Measurements from ENCODE around the gene TPCN1. TPM values are rescaled to one million over a fixed set of nuclear protein-coding genes. Genes with fewer than 3 reads are reported as not detected.
A peak's percentile ranks its signal among the peaks of the same experiment; 100 is the strongest.

Gene TPCN1
- total and polyA plus RNA-seq, 2 of the 13 experiments (the other 11 are each of a cell fraction or from before 2014, with no cell fraction given), result 8.0 to 26.8 TPM

DNA sequence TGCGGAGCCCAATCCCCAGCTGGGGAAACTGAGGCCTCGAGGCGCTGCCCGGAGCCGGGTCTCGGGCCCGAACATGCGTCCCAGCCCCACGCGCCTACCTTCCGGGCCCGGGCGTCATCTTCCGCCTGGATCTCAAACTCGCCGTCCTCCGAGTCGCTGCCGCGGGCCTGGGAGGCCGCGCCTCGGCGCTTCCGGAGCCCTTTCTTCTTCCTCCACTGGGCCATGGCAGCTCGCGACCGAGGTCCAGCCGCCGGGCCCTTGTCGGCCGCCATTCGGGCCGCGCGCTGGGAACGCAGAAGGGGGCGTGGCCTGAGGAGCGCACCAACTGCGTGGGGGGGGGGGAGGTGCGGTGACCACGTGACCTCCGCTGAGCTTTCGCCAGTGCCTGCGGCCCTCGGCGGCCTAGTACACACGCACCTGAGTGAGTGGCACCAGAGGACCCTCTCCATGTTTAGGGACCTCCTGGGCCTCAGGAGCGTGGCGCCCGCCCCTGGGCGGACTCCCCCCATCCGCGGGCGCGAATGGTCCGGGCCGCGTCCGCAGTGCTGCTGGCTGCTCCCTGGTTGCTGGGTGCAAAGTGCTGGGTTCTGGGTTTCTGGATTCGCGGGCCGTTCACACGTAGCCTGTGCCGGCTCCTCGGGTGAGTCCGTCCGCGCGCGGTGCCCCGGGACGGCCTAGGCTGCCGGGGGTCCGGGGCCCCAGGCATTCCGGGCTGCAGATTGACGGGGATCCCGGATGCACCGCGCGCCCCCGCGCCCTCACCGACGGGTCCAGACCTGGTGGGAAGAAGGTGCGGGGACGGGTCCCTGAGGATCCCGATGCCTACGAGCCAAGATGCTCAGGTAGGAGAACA, 35.9 kb upstream of the TPCN1 start, which contains the start of the genes DDX54 and RITA1 (continued):
- TF ChIP-seq ZNF510 (CRISPR knock-in tag; IDR thresholded peaks at IDR 0.05; ENCODE audit: low read depth), result 0 out of 2 replicates have a peak, but pooled peaks have one; percentile 40
- TF ChIP-seq, protein P1, sequence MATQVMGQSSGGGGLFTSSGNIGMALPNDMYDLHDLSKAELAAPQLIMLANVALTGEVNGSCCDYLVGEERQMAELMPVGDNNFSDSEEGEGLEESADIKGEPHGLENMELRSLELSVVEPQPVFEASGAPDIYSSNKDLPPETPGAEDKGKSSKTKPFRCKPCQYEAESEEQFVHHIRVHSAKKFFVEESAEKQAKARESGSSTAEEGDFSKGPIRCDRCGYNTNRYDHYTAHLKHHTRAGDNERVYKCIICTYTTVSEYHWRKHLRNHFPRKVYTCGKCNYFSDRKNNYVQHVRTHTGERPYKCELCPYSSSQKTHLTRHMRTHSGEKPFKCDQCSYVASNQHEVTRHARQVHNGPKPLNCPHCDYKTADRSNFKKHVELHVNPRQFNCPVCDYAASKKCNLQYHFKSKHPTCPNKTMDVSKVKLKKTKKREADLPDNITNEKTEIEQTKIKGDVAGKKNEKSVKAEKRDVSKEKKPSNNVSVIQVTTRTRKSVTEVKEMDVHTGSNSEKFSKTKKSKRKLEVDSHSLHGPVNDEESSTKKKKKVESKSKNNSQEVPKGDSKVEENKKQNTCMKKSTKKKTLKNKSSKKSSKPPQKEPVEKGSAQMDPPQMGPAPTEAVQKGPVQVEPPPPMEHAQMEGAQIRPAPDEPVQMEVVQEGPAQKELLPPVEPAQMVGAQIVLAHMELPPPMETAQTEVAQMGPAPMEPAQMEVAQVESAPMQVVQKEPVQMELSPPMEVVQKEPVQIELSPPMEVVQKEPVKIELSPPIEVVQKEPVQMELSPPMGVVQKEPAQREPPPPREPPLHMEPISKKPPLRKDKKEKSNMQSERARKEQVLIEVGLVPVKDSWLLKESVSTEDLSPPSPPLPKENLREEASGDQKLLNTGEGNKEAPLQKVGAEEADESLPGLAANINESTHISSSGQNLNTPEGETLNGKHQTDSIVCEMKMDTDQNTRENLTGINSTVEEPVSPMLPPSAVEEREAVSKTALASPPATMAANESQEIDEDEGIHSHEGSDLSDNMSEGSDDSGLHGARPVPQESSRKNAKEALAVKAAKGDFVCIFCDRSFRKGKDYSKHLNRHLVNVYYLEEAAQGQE (IDR thresholded peaks at IDR 0.05; ENCODE audit: borderline replicate concordance in 1 of 2, low read depth in 1 of 2, low read length in 2 of 2), result no peak; a peak in 1 of 4 replicates
- peak; percentile 74 for TF ChIP-seq KDM5B (CRISPR knock-in tag; IDR thresholded peaks at IDR 0.05; ENCODE audit: borderline replicate concordance)
- TF ChIP-seq MIER2 (CRISPR knock-in tag; IDR thresholded peaks at IDR 0.05), result no peak
- TF ChIP-seq MED1 (CRISPR knock-in tag; IDR thresholded peaks at IDR 0.05), result no peak; the same call in 1 of the 2 replicates
- TF ChIP-seq, protein P2, sequence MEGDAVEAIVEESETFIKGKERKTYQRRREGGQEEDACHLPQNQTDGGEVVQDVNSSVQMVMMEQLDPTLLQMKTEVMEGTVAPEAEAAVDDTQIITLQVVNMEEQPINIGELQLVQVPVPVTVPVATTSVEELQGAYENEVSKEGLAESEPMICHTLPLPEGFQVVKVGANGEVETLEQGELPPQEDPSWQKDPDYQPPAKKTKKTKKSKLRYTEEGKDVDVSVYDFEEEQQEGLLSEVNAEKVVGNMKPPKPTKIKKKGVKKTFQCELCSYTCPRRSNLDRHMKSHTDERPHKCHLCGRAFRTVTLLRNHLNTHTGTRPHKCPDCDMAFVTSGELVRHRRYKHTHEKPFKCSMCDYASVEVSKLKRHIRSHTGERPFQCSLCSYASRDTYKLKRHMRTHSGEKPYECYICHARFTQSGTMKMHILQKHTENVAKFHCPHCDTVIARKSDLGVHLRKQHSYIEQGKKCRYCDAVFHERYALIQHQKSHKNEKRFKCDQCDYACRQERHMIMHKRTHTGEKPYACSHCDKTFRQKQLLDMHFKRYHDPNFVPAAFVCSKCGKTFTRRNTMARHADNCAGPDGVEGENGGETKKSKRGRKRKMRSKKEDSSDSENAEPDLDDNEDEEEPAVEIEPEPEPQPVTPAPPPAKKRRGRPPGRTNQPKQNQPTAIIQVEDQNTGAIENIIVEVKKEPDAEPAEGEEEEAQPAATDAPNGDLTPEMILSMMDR (CRISPR knock-in tag; IDR thresholded peaks at IDR 0.05), result peak; percentile 19; the same call in 1 of the 2 replicates
- TF ChIP-seq BRCA1 (CRISPR knock-in tag; IDR thresholded peaks at IDR 0.05), result no peak
- TF ChIP-seq, protein P3, sequence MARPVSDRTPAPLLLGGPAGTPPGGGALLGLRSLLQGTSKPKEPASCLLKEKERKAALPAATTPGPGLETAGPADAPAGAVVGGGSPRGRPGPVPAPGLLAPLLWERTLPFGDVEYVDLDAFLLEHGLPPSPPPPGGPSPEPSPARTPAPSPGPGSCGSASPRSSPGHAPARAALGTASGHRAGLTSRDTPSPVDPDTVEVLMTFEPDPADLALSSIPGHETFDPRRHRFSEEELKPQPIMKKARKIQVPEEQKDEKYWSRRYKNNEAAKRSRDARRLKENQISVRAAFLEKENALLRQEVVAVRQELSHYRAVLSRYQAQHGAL (CRISPR knock-in tag; IDR thresholded peaks at IDR 0.05; ENCODE audit: not compliant biosample characterization), result no peak
- TF ChIP-seq SYNCRIP (IDR thresholded peaks at IDR 0.05; ENCODE audit: insufficient read depth, low read depth, low read length), result no peak
- TF ChIP-seq KLF15 (CRISPR knock-in tag; IDR thresholded peaks at IDR 0.05; ENCODE audit: borderline replicate concordance), result peak; percentile 79; the same call in 1 of the 2 replicates
- TF ChIP-seq YEATS4 (CRISPR knock-in tag; IDR thresholded peaks at IDR 0.05; ENCODE audit: borderline replicate concordance), result peak; percentile 95
- no peak for TF ChIP-seq LCORL (IDR thresholded peaks at IDR 0.05)
- peak; percentile 44; the same call in 1 of the 2 replicates for TF ChIP-seq LCORL (CRISPR knock-in tag; IDR thresholded peaks at IDR 0.05)
- TF ChIP-seq, protein P4, sequence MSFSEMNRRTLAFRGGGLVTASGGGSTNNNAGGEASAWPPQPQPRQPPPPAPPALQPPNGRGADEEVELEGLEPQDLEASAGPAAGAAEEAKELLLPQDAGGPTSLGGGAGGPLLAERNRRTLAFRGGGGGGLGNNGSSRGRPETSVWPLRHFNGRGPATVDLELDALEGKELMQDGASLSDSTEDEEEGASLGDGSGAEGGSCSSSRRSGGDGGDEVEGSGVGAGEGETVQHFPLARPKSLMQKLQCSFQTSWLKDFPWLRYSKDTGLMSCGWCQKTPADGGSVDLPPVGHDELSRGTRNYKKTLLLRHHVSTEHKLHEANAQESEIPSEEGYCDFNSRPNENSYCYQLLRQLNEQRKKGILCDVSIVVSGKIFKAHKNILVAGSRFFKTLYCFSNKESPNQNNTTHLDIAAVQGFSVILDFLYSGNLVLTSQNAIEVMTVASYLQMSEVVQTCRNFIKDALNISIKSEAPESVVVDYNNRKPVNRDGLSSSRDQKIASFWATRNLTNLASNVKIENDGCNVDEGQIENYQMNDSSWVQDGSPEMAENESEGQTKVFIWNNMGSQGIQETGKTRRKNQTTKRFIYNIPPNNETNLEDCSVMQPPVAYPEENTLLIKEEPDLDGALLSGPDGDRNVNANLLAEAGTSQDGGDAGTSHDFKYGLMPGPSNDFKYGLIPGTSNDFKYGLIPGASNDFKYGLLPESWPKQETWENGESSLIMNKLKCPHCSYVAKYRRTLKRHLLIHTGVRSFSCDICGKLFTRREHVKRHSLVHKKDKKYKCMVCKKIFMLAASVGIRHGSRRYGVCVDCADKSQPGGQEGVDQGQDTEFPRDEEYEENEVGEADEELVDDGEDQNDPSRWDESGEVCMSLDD (CRISPR knock-in tag; IDR thresholded peaks at IDR 0.05; ENCODE audit: borderline replicate concordance), result no peak; the same call in 1 of the 2 replicates
- no peak for TF ChIP-seq SALL2 (CRISPR knock-in tag; IDR thresholded peaks at IDR 0.05)
- TF ChIP-seq, protein P5, sequence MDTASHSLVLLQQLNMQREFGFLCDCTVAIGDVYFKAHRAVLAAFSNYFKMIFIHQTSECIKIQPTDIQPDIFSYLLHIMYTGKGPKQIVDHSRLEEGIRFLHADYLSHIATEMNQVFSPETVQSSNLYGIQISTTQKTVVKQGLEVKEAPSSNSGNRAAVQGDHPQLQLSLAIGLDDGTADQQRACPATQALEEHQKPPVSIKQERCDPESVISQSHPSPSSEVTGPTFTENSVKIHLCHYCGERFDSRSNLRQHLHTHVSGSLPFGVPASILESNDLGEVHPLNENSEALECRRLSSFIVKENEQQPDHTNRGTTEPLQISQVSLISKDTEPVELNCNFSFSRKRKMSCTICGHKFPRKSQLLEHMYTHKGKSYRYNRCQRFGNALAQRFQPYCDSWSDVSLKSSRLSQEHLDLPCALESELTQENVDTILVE (CRISPR knock-in tag; IDR thresholded peaks at IDR 0.05), result peak; percentile 21; the same call in 1 of the 2 replicates
- peak; percentile 87; the same call in 1 of the 2 replicates for TF ChIP-seq KLF9 (CRISPR knock-in tag; IDR thresholded peaks at IDR 0.05; ENCODE audit: low read depth)
- no peak; the same call in 1 of the 2 replicates for TF ChIP-seq ZNF343 (CRISPR knock-in tag; IDR thresholded peaks at IDR 0.05)
